Lower leg skin (tissue), 4 donors: ENCODE data around the gene AMER1. TPM values are rescaled to one million over a fixed set of nuclear protein-coding genes. Genes with fewer than 3 reads are reported as not detected.

Experiments used
- DNase-seq, 2 donors: peaks; one replicate each; pipeline ENCODE4 v3.0.0-alpha.2; 2019; ENCODE audit warnings: low spot score in 2 of 2
- H3K4me3 ChIP-seq: fragments of 200-600 bp; sonication (generic); 2 replicates; pipeline ENCODE4 v1.5.1; 2017; ENCODE audit warnings: mild to moderate bottlenecking, low read depth; ENCODE audit not compliant: poor library complexity, severe bottlenecking
- POLR2A ChIP-seq, 2 donors: fragments of 450-650 bp; IDR thresholded peaks; one replicate each; pipeline ENCODE4 v1.6.1; 2016 to 2017; ENCODE audit warnings: antibody characterized with exemption in 2 of 2, mild to moderate bottlenecking in 1 of 2, moderate library complexity in 1 of 2
- WGBS, 2 donors: methylation state at CpG; one replicate each; pipeline ENCODE4 v1.1.5; 2018; 5-methylcytosine and 5-hydroxymethylcytosine counted together
- intact Hi-C: fragments of 100-400 bp; cut with DNase I; formaldehyde crosslinking; loops from one replicate; pipeline ENCODE4 v1.15.0; 2023; ENCODE audit warnings: low total_unique reads
- total RNA-seq, 4 donors: library from RNA; depleted of rRNA; stranded (reverse); fragments of >200 nt; gene quantifications; one replicate each; pipeline ENCODE4 v1.1.0, GENCODE V29; 2016
- TF ChIP-seq, protein P1 (sequence below), 3 donors: fragments of 450-650 bp; IDR thresholded peaks; one replicate each; pipeline ENCODE4 v1.5.1; 2016; ENCODE audit warnings: antibody characterized with exemption in 3 of 3, mild to moderate bottlenecking in 3 of 3, moderate library complexity in 2 of 3

AMER1 gene
- total RNA-seq, 4 donors from 2014 or later: 3.2 to 5.7 (median 4.3) TPM

DNA sequence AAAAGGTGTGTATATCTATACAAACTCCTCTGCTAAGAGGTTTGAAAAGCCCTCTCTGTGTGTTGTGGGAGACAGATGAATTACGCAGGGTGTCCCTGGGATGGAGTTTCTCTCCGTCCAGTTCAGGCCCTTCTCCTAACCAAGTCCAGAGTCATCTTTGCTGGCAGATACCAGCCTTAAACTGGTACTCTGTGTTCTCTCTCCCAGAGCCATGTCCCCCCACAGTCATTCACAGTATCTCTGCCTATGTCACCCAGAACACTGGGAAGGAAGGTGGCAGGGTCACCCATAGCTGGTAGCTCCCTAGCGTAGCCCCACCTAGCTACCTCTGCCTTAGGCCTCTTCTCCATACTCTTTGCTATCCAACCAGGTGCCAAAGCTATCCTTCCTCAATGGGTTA is 8.9 kb downstream of the AMER1 start:
- intact Hi-C loops: no loop called here
- H3K4me3 ChIP-seq: no peak overlapping the region
- DNase-seq: no peak
- no peak for TF ChIP-seq POLR2A (IDR thresholded peaks at IDR 0.05)
- TF ChIP-seq, protein P1, sequence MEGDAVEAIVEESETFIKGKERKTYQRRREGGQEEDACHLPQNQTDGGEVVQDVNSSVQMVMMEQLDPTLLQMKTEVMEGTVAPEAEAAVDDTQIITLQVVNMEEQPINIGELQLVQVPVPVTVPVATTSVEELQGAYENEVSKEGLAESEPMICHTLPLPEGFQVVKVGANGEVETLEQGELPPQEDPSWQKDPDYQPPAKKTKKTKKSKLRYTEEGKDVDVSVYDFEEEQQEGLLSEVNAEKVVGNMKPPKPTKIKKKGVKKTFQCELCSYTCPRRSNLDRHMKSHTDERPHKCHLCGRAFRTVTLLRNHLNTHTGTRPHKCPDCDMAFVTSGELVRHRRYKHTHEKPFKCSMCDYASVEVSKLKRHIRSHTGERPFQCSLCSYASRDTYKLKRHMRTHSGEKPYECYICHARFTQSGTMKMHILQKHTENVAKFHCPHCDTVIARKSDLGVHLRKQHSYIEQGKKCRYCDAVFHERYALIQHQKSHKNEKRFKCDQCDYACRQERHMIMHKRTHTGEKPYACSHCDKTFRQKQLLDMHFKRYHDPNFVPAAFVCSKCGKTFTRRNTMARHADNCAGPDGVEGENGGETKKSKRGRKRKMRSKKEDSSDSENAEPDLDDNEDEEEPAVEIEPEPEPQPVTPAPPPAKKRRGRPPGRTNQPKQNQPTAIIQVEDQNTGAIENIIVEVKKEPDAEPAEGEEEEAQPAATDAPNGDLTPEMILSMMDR (IDR thresholded peaks at IDR 0.05): no peak
- 88 to 100% methylated on average over 2 to 3 of the region's 3 CpGs for WGBS, 2 donors

DNA sequence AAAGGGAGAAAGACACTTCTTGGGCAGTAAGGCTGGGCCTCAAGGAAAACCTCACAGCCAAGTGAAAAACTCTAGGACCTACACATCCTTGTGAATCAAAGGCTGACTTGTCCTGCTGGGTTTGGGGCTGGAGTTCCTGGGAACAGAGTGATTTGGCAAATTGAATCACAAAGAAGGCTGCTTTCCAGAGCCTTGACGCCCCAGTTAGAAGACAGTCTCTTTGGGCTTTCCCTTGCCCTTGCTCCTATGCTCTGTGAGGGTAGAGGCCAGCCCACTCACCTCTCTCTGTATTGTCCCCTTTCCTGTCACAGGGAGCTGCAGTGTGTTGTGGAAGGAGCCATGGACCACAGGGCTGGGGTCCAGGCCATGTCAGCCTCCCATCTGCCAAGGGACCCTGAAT is 9.6 kb downstream of the AMER1 start:
- intact Hi-C loops: no loop called here
- TF ChIP-seq, protein P1 (IDR thresholded peaks at IDR 0.05): no peak
- TF ChIP-seq POLR2A (IDR thresholded peaks at IDR 0.05): no peak
- 33 to 46% methylated on average over 1 of the region's 1 CpG for WGBS, 2 donors
- H3K4me3 ChIP-seq: no peak overlapping the region
- DNase-seq: no peak

DNA sequence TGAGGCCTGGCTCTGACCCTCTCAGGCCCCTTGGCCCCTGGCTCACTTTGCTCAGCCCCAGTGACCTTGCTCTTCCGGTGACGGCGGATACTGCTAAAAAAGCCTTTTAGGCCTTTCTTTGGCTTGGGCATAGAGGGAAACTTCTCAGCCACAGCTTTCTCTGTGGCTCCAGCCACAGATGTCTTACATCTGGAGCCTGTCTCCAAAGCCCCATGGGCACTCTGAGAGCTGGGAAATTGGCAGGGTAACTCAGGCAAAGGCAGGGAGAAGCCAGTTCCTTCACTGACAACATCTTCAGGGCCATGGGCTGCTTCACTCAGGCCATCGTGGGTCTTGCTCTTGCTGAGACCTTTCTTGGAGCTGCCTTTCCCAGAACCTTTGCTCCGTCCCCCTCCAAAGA is 12.8 kb downstream of the AMER1 start:
- TF ChIP-seq, protein P1 (IDR thresholded peaks at IDR 0.05): no peak
- TF ChIP-seq POLR2A (IDR thresholded peaks at IDR 0.05): no peak
- 74 to 89% methylated on average over 2 to 5 of the region's 5 CpGs for WGBS, 2 donors
- H3K4me3 ChIP-seq: no peak overlapping the region
- DNase-seq: no peak
- intact Hi-C loops: no loop called here

DNA sequence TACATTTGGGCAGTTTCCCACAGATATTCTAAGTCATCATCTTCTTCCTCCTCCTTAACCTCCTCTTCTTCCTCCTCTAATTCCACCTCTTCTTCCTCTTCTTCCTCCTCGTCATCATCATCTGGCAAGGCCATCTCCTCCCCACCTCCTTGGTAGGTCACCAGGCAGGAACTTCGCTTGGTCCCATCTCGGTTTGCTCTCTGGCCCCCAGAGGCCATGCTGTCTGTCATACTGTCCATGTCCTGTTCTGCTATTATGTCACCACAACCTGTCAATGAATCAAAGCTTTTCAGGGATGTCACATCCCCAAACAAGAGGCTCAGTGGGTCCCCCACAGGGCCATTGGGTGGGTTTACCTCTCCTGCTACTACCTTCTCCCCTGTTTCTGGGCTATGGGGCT is 13.5 kb downstream of the AMER1 start:
- 91 to 96% methylated on average over 3 of the region's 3 CpGs for WGBS, 2 donors
- TF ChIP-seq, protein P1 (IDR thresholded peaks at IDR 0.05): no peak
- TF ChIP-seq POLR2A (IDR thresholded peaks at IDR 0.05): no peak
- peak in 1 of 2 donors; percentile 53 for DNase-seq
- intact Hi-C loops: no loop called here
- no peak overlapping the region for H3K4me3 ChIP-seq

DNA sequence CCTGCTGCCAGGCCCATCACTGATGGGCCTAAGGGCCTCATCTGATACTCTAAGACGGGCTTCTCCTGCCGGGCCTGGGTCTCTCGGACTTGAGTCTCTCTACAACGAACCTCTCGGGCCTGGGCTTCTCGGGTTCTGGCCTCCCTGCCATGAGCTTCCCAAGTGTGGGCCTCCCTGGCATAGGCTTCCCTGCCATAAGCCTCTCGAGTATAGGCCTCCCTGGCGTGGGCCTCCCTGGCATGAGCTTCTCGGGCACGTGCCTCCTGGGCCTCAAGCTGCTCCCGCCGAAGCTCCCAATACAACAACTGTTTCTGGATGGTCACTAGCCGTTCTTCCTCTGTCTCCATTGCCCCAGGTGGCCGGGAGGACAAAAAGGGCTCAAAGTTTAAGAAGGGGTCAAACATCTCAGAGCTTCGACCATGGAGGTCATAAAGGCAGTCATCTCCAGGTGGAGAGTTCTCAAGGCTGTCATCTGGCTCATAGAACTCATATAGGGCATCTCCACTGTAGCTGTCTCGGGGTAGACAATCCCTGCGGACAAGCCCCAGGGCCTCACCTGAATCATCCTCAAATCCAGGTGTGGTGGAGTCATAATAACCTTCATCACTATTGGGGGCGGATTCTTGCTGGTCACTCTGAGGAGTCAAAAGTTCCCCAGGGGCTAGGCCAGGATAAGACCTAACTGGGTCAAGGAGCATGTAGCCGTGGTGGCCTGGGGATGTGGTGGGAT is 14.1 kb downstream of the AMER1 start:
- 92 to 96% methylated on average over 11 to 19 of the region's 19 CpGs for WGBS, 2 donors
- no peak for TF ChIP-seq POLR2A (IDR thresholded peaks at IDR 0.05)
- TF ChIP-seq, protein P1 (IDR thresholded peaks at IDR 0.05): no peak
- no peak overlapping the region for H3K4me3 ChIP-seq
- DNase-seq: peak in 1 of 2 donors; percentile 32
- intact Hi-C loops: no loop called here
